ENCODE results near the gene TYMP.

DNA sequence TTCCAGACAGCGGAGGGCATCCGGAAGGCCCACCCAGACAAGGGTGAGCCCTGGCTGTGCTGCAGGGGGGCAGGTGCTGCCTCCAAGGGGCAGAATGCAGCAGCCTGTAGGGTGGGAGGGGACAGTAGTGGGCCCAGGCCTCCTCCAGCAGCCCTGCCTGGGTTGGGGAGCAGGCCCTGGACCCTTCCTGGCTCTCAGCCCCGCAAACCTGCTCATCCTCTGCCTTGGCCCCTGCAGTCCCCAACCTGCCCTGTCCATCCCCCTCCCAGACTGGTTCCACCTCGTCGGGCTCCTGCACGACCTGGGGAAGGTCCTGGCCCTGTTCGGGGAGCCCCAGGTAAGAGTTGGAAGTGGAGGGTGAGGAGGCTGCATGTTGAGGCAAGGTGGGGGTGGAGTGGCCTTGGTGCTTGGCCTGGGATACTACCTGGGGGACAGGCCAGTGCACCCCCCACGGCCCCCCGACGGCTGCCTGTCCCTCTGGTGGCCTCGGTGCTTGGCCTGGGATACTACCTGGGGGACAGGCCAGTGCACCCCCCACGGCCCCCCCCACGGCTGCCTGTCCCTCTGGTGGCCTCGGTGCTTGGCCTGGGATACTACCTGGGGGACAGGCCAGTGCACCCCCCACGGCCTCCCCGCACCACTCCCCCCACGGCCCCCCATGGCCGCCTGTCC is 41.7 kb downstream of the TYMP start:
- TF ChIP-seq CREB1 (CRISPR knock-in tag; IDR thresholded peaks at IDR 0.05) (no peak), ELF4 (CRISPR knock-in tag; IDR thresholded peaks at IDR 0.05; ENCODE audit: low read depth) (no peak), FOXJ3 (CRISPR knock-in tag; IDR thresholded peaks at IDR 0.05; ENCODE audit: borderline replicate concordance) (no peak), TCF7 (CRISPR knock-in tag; IDR thresholded peaks at IDR 0.05; ENCODE audit: low read depth) (no peak), KAT7 (CRISPR knock-in tag; IDR thresholded peaks at IDR 0.05; ENCODE audit: borderline replicate concordance) (no peak)
- TF ChIP-seq, protein P1, sequence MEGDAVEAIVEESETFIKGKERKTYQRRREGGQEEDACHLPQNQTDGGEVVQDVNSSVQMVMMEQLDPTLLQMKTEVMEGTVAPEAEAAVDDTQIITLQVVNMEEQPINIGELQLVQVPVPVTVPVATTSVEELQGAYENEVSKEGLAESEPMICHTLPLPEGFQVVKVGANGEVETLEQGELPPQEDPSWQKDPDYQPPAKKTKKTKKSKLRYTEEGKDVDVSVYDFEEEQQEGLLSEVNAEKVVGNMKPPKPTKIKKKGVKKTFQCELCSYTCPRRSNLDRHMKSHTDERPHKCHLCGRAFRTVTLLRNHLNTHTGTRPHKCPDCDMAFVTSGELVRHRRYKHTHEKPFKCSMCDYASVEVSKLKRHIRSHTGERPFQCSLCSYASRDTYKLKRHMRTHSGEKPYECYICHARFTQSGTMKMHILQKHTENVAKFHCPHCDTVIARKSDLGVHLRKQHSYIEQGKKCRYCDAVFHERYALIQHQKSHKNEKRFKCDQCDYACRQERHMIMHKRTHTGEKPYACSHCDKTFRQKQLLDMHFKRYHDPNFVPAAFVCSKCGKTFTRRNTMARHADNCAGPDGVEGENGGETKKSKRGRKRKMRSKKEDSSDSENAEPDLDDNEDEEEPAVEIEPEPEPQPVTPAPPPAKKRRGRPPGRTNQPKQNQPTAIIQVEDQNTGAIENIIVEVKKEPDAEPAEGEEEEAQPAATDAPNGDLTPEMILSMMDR (IDR thresholded peaks at IDR 0.05): no peak
- TF ChIP-seq, protein P2, sequence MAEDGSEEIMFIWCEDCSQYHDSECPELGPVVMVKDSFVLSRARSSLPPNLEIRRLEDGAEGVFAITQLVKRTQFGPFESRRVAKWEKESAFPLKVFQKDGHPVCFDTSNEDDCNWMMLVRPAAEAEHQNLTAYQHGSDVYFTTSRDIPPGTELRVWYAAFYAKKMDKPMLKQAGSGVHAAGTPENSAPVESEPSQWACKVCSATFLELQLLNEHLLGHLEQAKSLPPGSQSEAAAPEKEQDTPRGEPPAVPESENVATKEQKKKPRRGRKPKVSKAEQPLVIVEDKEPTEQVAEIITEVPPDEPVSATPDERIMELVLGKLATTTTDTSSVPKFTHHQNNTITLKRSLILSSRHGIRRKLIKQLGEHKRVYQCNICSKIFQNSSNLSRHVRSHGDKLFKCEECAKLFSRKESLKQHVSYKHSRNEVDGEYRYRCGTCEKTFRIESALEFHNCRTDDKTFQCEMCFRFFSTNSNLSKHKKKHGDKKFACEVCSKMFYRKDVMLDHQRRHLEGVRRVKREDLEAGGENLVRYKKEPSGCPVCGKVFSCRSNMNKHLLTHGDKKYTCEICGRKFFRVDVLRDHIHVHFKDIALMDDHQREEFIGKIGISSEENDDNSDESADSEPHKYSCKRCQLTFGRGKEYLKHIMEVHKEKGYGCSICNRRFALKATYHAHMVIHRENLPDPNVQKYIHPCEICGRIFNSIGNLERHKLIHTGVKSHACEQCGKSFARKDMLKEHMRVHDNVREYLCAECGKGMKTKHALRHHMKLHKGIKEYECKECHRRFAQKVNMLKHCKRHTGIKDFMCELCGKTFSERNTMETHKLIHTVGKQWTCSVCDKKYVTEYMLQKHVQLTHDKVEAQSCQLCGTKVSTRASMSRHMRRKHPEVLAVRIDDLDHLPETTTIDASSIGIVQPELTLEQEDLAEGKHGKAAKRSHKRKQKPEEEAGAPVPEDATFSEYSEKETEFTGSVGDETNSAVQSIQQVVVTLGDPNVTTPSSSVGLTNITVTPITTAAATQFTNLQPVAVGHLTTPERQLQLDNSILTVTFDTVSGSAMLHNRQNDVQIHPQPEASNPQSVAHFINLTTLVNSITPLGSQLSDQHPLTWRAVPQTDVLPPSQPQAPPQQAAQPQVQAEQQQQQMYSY (CRISPR knock-in tag; IDR thresholded peaks at IDR 0.05): no peak

Measured in WTC11 (cell line).